GM19468 (cell line): ENCODE measurements around the gene PURB.
"Not testable (repeated sequence)": the region's sequence is repeated elsewhere in the genome, so short reads cannot be mapped to it uniquely, and the experiment has no call there.

Experiments used
- ATAC-seq: cut with Tn5 transposase; IDR thresholded peaks from one replicate; pipeline ENCODE4 v1.9.1; 2021; ENCODE audit warnings: mild to moderate bottlenecking, moderate library complexity, moderate number of reproducible peaks; ENCODE audit not compliant: unreplicated experiment; ENCODE audit errors: extremely low read depth

PURB gene

DNA sequence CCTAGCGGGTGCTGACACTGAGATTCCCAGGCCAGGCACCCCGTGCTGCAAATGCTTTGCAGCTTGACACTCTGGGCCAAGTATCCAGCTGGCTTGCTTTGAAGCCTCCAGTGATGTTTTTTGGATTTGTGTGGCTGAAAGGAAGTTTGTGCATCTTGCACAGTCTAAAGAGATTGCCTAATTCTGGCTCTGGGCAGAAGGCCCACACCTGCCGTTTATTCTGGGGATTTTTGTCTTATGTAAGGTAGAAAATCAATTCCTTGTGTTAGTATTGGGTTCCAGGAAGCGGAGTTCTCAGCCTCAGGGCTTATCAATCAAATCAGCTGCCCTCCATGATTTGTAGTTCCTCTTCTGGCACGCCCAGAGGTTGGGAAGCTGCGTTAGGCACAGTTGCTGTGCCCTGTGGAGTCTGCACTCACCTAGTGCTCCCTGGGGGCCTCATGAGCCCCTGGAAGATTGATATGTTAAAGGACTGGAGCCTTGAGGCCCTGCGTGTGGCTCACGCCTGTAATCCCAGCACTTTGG is 8.4 kb upstream of the PURB start:
- no peak for ATAC-seq

DNA sequence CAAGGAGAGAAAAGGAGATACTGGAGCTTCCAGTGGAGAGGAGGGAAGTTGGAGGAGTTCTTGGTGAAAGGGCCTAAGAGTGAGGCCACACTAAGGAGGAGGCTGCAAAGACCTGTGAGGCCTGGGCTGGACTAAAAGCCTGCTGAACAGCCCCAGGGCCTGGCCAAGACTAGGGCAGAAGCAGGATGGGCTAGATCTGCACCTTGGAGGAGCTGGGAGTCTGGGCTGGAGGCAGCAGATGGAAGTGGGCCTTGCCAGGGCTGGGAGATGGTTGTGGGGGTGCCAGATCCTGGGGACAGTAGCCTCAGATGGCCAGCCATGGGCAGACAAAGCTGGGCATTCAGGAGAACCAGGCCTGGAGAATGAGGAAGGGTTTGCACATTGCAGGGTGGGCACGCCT is 6.5 kb upstream of the PURB start:
- ATAC-seq: no peak

DNA sequence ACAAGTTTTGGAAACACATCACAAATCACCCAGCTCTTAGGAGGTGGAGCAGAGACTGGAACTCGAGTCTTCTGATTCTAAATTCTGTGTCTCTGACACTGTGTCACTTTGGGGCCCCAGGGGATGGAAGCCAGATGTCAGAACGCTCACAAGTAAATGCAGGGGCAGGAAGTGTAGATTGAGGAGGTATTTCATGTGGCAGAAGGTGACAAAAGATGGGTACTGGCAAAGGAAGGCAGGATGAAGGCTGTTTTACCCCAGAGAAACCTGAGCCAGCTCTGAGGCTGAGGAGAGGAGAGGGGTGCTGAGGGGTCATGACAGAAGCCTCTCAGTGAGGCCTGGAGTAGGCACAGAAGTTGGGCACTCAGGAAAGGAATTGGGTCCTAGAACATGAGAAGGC is 6.0 kb upstream of the PURB start:
- no peak for ATAC-seq

DNA sequence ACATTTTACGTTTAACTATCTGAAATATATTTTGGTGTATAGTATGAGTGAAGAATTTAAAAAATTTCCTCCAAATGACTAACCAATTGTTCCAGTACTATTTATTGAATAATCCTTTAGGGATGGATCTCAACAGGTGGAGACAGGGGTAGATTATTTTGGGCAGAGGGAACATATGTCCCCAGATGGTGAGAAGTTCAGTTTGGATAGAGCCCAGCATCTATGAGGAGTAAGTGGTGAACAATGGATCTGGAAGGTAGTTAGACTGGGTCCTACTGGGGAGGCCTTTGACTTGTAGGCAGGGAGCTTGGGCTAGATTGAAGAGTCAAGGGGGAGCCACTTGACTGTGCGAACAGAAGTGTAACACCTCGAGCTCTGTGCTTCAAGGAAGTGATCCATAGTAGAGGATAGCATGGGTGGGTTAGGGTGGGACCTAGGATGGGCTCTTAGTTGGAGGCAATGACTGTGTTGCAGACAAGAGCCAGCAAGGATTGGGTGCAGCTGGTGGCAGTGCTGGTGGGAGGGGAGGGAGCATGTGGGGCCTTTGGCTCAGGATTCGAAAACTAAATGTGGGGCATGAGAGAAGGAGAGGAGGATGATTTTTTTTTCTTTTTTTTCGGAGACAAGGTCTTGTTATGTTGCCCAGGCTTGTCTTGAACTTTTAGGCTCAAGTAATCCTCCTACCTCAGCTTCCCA is 3.9 kb upstream of the PURB start:
- ATAC-seq: no peak

DNA sequence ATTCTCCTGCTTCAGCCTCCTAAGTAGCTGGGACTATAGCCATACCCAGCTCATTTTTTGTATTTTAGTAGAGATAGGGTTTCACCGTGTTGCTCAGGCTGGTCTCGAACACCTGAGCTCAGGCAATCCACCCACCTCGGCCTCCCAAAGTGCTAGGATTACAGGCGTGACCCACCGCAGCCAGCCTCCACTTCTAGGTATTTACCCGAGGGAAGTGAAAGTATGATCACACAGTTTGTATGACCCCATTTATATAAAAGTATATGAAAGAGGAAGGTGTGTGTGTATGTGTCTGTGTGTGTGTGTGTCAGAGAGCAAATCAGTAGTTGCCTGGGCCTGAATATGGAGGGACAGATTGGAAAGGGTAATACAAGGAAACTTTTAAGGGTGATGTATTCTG is 2.0 kb upstream of the PURB start:
- ATAC-seq: no peak

DNA sequence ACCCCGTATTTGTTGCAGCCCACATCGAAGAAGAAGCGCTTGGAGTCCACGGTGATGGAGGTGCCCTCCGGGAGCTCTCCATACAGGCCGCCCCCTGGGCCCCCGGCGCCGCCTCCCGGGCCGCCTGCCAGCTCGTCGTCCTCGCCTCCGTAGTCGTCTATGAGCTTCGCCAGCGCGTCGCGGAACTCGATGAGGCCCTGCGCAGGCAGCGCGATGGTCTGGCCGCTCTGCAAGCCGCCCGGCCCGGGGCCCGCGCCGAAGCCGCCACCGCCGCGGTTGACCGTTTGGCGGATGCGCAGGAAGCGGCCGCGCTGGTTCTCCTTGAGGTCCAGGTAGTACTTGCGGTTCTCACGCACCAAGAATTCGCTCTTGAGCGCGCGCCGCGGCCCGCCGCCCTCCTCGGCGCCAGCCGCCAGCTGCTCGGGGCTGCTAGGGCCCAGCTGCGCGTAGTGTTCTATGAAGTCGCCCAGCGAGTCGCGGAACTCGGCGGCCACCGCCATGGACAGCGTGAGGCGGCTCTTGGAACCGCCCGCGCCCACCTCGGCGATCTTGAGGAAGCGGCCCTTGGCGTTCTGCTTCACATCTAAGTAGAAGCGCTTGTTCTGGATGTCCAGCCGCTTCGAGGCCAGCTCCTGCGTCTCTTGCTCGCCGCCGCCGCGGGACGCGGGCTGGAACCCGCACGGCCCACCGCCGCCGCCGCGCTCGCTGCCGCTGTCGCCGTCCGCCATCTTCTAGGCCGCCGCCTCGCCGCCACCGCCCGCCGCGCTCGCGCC is 523 bp downstream of the PURB start:
- ATAC-seq: no peak

DNA sequence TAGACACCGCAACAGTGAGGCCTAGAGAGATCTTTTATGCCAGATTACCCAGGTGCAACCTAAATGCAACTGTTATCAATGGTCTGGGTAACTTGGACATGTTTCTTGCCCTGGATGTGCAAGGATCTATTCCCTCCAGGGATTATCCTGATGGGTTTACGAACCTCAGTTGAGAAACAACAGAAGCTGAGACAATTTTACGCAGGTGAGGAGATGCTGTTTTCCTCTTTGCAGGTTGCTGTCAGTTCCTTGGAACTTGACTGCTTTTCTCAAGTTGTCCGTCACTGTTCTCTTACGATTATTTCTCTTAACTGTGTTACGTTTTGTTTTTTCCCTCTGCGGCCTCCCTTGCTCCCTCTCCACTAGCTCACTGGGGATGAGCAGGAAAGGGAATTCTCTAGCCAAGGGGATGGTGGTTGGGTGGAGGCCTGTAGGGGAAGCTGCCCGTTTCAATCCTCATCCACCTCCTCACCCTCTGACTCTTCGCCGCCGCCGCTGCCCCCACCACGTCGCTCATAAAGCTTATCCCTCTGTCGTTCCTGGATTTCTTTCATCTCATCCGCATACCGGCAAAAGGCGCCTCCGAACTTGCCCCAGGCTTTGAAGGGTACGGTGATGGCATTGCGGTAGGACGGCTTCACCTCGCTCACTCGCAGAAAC is 1.2 kb downstream of the PURB start:
- ATAC-seq: no peak

DNA sequence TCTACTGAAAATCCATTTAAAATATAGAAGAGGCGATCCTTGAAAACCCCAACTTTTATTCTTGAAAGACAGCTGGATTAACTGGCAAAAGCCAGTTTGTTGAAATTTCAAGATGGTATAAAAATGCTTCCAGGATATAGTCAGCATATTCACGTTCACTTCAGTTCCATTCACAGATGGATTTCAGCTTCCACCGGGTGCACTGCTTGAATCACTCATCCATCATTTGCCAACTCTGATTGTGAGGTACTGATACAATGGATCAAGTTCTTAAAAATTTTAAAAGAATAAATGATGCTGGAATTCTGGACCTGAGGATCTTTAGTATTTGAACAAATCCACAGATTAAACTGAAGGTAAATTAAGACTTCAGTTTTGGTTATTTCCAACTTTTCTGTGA is 2.4 kb downstream of the PURB start:
- no peak for ATAC-seq

DNA sequence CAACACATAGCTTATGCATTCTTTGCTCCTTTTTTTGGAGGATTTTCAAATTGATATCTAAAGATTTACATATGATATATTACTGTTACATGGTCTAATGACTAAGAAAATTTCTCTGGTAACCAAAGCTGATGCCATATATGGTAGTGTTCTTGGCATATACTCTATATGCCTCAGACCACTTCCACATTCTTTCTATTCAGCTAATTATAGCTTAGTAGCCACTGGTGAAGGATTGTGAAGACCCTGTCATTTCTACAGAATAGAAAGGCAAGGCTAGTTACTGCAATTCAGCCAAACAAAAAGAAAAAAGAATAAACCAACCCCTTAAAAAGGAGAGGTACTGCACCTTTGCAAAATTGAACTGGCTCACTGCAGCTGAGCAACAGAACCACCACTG is 3.7 kb downstream of the PURB start:
- ATAC-seq: no peak

DNA sequence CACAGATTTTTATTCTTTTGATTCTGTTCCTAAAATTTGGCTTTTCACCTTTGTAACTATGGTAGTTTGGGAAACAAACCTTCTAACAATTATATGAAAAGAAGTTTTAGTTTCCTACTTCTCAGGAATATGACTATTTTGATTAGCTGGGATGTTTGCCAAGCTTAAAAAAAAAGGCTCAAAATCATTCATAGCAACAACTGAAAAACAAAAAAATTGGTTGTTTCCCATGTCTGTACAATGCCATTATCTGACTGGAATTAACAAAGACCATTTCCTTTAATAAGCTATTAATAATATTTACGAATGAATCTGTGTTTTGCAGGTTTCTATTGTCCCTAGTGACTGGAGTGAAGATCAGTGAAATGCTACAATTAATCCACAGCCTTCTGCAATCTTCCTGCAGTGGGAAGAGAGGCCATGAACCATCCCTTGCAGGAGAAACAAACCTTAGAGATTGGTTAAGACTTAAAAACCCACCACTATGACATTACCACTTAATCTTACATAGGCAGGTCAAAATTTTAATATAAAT is 4.2 kb downstream of the PURB start:
- no peak for ATAC-seq

DNA sequence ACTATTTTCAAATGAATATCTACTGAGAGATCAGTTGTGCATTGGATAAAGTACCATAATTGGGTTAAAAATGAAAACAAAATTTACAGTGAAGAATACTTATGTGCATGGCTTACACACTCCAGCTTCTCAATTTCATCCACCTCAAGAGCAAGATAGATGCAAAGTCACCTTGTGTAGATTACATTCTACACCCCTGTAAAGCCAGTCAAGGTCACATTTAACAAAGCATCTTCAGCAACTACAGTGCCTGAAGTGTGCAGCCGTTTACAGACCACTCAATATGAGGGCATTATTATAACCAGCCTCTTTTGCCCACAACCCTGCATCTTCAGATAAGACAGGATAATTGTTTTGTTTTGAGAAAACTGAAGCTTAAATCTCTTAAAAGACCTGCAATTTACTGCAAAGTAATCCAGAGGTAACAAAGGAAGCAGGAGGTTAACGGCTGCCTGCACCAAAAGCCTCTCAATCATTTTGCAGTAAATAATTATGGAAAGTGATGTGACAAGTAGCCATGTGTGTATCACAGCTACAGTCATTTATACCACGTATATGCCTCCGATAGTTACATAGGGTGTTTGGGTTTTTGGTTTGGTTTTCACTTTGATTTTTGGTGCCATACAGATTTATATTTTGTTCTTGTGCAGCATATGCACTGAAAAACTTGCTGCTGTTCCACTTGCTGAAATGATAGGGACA is 4.9 kb downstream of the PURB start:
- no peak for ATAC-seq

DNA sequence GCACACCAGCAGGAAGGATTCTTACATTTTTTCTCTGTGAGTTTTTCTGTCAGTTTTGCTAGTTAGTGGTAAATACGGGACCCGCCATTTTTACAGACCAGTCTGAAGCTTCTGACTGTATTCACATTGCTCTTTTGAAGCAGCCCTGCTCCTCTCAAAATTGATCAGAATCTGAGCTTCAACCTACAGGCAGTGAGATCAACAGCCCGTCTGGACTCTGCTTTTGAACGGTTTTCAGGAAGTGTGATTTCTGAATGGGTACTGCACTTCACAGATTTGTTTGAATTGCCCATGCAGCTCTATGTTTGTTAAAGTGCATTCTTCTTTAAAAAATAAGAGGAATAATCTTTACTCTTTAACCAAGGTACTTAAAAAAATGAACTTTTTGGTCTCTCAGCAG is 8.9 kb downstream of the PURB start:
- no peak for ATAC-seq

DNA sequence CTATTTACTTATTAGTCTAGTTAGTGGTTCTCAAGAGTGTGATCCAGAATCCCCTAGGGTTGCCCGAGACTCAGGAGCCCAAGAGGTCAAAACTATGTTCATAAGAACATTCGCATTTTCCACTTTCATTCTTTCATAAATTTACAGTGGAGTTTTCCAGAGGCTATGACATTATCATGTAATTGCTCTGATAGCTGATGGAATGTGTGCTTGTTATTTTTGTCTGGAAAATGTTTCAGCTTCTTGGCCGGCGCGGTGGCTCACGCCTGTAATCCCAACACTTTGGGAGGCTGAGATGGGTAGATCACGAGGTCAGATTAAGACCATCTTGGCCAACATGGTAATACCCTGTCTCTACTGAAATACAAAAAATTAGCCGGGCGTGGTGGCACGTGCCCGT is 10.1 kb downstream of the PURB start:
- no peak for ATAC-seq

DNA sequence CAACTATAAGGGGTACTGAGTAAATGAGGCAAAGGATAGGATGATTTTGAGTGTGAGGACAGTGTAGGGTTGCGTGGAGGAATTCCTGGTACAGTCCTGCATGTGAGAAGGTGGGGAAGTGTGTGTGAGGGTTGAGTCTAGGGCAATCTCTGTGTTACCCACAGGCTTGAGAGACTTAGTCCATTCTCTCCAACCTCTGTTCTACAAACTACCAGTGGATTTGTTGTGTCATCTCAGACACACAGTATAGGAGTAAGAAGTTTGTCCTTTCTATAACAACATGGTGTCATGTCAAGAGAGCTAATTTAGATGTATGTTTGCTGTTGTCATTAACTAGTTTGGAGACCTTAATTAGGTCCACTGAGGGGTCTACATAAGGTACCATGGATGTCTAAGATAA is 12.5 kb downstream of the PURB start:
- ATAC-seq: no peak

DNA sequence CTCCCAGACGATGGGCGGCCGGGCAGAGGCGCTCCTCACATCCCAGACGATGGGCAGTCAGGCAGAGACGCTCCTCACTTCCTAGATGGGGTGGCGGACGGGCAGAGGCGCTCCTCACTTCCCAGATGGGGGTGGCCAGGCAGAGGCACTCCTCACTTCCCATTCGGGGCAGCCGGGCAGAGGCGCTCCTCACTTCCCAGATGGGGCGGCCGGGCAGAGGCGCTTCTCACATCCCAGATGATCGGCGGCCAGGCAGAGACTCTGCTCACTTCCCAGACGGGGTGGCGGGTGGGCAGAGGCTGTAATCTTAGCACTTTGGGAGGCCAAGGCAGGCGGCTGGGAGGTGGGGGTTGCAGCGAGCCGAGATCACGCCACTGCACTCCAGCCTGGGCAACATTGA is 13.4 kb downstream of the PURB start:
- ATAC-seq: not testable (repeated sequence)

DNA sequence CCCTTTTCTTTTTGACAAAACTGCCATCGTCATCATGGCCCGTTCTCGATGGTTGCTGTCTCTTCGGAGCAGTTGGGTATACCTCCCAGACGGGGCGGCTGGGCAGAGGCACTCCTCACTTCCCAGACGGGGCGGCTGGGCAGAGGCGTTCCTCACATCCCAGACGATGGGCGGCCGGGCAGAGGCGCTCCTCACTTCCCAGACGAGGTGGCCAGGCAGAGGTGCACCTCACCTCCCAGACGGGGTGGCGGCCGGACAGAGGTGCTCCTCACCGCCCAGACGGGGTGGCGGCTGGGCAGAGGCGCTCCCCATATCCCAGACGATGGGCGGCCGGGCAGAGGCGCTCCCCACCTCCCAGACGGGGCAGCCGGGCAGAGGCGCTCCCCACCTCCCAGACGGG is 14.6 kb downstream of the PURB start:
- ATAC-seq: not testable (repeated sequence)

DNA sequence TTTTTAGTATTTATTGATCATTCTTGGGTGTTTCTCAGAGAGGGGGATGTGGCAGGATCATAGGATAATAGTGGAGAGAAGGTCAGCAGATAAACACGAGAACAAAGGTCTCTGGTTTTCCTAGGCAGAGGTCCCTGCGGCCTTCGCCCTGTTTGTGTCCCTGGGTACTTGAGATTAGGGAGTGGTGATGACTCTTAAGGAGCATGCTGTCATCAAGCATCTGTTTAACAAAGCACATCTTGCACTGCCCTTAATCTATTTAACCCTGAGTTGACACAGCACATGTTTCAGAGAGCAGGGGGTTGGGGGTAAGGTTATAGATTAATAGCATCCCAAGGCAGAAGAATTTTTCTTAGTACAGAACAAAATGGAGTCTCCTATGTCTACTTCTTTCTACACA is 15.0 kb downstream of the PURB start:
- not testable (repeated sequence) for ATAC-seq

DNA sequence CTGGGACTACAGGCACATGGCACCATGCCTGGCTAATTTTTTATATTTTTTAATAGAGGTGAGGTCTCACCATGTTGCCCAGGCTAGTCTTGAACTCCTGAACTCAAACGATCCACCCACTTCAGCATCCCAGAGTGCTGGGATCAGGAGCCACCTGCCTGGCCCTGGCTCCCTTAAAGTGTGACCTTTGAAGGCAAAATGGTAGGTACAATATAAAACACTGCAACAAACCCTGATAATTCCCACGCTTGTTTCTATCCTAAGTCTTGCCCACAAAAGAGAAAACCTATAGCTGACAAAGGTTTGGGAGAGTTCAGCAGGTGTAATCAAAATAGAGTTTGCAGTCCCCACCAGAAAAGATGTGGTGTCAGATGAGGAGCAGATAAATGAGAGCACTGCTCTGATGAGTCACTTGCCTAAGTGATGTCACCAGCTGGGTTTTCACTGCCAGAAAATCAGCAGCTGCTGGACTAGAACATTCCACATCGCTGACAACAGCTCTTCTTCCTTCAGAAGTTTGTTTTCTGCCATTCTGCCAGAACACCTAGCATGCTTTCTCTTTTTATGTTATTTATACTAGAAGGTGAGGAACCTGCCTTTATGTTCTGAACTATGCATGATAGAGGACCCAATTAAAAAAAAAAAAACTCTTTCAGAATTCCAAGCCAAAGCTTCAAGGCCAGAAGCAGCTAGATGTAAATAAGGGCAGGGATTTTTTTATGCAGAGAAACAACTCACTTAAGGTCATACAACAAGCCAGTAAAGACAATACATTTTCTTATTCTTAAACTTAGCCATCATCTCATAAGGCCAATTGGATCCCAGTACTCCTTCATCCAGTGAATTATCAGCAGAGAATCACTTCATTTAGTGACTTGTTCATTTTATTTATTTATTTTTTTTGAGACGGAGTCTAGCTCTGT is 18.0 kb downstream of the PURB start:
- no peak for ATAC-seq

DNA sequence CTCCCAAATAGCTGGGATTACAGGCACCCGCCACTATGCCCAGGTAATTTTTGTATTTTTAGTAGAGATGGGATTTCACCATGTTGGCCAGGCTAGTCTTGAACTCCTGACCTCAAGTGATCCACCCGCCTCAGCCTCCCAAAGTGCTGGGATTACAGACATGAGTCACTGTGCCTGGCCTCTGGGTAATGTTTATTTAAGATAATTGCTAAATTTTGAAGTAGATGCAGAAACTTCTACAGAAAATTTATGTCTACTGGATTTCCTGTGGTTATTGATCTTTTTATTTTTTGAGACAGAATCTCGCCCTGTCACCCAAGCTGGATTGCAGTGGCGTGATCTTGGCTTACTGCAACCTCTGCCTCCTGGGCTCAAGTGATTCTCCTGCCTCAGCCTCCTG is 23.4 kb downstream of the PURB start:
- ATAC-seq: not testable (repeated sequence)
